HG02588 (cell line): ENCODE results near the gene SMURF1.

Experiments
- ATAC-seq: cut with Tn5 transposase; IDR thresholded peaks from one replicate; pipeline ENCODE4 v1.9.1; 2021; ENCODE audit warnings: mild to moderate bottlenecking, moderate library complexity; ENCODE audit not compliant: unreplicated experiment

Gene SMURF1

GRCh38 chr7:99098824-99099498 lies 44.9 kb downstream of the SMURF1 start:
- no peak for ATAC-seq

GRCh38 chr7:99098286-99098823 lies 45.6 kb downstream of the SMURF1 start:
- ATAC-seq: no peak

GRCh38 chr7:99097730-99098129 lies 46.2 kb downstream of the SMURF1 start:
- ATAC-seq: no peak

GRCh38 chr7:99096124-99096887 lies 47.6 kb downstream of the SMURF1 start:
- no peak for ATAC-seq

GRCh38 chr7:99095698-99096097 lies 48.2 kb downstream of the SMURF1 start:
- ATAC-seq: no peak

GRCh38 chr7:99094401-99094800 lies 49.5 kb downstream of the SMURF1 start:
- no peak for ATAC-seq

GRCh38 chr7:99092064-99092720 lies 51.7 kb downstream of the SMURF1 start:
- ATAC-seq: no peak

GRCh38 chr7:99090771-99091542 lies 53.0 kb downstream of the SMURF1 start:
- ATAC-seq: no peak

- ATAC-seq: no peak
Observed at GRCh38 chr7:99089914-99090629, 53.8 kb downstream of the SMURF1 start.

- ATAC-seq: no peak
Observed at GRCh38 chr7:99086944-99087343, 57.0 kb downstream of the SMURF1 start.

GRCh38 chr7:99086532-99086931 lies 57.4 kb downstream of the SMURF1 start:
- no peak for ATAC-seq

- ATAC-seq: no peak
Observed at GRCh38 chr7:99083733-99084132, 60.2 kb downstream of the SMURF1 start.

- ATAC-seq: no peak
Observed at GRCh38 chr7:99083068-99083651, 60.7 kb downstream of the SMURF1 start.

GRCh38 chr7:99080679-99081078 lies 63.2 kb downstream of the SMURF1 start:
- no peak for ATAC-seq

- ATAC-seq: no peak
Observed at GRCh38 chr7:99079104-99079503, 64.8 kb downstream of the SMURF1 start.

GRCh38 chr7:99078416-99078815 lies 65.5 kb downstream of the SMURF1 start:
- no peak for ATAC-seq

- ATAC-seq: no peak
Observed at GRCh38 chr7:99076615-99077014, 67.3 kb downstream of the SMURF1 start.

- no peak for ATAC-seq
Observed at GRCh38 chr7:99073839-99074446, 70.0 kb downstream of the SMURF1 start.

- ATAC-seq: no peak
Observed at GRCh38 chr7:99072126-99072525, 71.8 kb downstream of the SMURF1 start.
